Kidney (tissue), 14 donors: ENCODE measurements around the gene FOXN3. TPM values are rescaled to one million over a fixed set of nuclear protein-coding genes. Genes with fewer than 3 reads are reported as not detected.

Experiments
- DNase-seq, 5 donors: peaks; one replicate each; pipeline ENCODE4 v3.0.0-alpha.2; 2013 to 2020
- FAIRE-seq: peaks from 2 replicates; lab custom pipeline; 2012; peaks lifted over from hg19 to GRCh38; lab: Jason Lieb, UNC
- H3K27ac ChIP-seq, 2 donors: one replicate each; pipeline ENCODE4 v1.7.0; 2013; ENCODE audit warnings: low read depth in 2 of 2, low read length in 2 of 2, inconsistent platforms in 1 of 2
- H3K27me3 ChIP-seq: one replicate; pipeline ENCODE4 v1.7.1; 2013; ENCODE audit warnings: low read length, inconsistent platforms; ENCODE audit not compliant: control insufficient read depth, insufficient read depth
- H3K36me3 ChIP-seq, 3 donors: one replicate each; pipeline versions ENCODE4 v1.7.0 to v1.7.1; 2013; ENCODE audit warnings: low read length in 3 of 3, control low read depth in 1 of 3, inconsistent platforms in 1 of 3; ENCODE audit not compliant: insufficient read depth in 3 of 3, control insufficient read depth in 2 of 3
- H3K4me1 ChIP-seq, 3 donors: one replicate each; pipeline versions ENCODE4 v1.7.0 to v1.7.1; 2013; ENCODE audit warnings: low read length in 3 of 3, inconsistent platforms in 1 of 3, low read depth in 1 of 3; ENCODE audit not compliant: control insufficient read depth in 2 of 3, insufficient read depth in 2 of 3
- H3K4me3 ChIP-seq, 3 donors: one replicate each; pipeline versions ENCODE4 v1.7.0 to v1.8.1; 2013; ENCODE audit warnings: low read length in 3 of 3, control low read depth in 1 of 3, inconsistent platforms in 1 of 3
- H3K9ac ChIP-seq, 3 donors: one replicate each; pipeline versions ENCODE4 v1.7.0 to v1.7.1; 2013; ENCODE audit warnings: low read length in 3 of 3, control low read depth in 1 of 3, inconsistent platforms in 1 of 3
- H3K9me3 ChIP-seq, 3 donors: one replicate each; pipeline versions ENCODE4 v1.7.0 to v1.7.1; 2013; ENCODE audit warnings: low read length in 3 of 3, control low read depth in 1 of 3, inconsistent platforms in 1 of 3; ENCODE audit not compliant: control insufficient read depth in 2 of 3, insufficient read depth in 1 of 3
- CTCF ChIP-seq: IDR thresholded peaks from 3 replicates; pipeline ENCODE4 v1.5.1; 2012; ENCODE audit warnings: mild to moderate bottlenecking, moderate library complexity, borderline replicate concordance; ENCODE audit not compliant: insufficient read depth; ENCODE audit errors: extremely low read depth
- intact Hi-C: fragments of 100-400 bp; cut with DNase I; formaldehyde crosslinking; loops from one replicate; pipeline ENCODE4 v1.11.1; 2022
- polyA plus RNA-seq: library from polyadenylated mRNA; stranded (reverse); fragments of 350-450 nt; fragmentation: Illumina TruSeq; extraction: RNeasy Lipid Tissue Mini Kit (QIAGEN cat#74804); gene quantifications from one replicate; pipeline ENCODE4 v1.2.3, GENCODE V29; 2014; ENCODE audit warnings: low read depth, low replicate concordance; ENCODE audit not compliant: insufficient read depth
- total RNA-seq: library from RNA; stranded (reverse); fragmentation: NEBNext Ultra II Directional; extraction: Animal tissue kit (Norgen Biotek cat#: 25700); gene quantifications from one replicate; pipeline ENCODE4 v1.2.1, GENCODE V29; 2021
- donor health status: control.
- donor health status: control.
- donor health status: control.
- donor health status: control.
- donor health status: control.
- donor health status: DM: yes; HTN: yes; CAD: no.
- donor health status: Normal renal cell carcinoma (clear cell type).

The FOXN3 gene
- total and polyA plus RNA-seq, 2 donors from 2014 or later: 6.4 to 50.1 TPM

GRCh38 chr14:89422181-89422951 lies 5.3 kb upstream of the FOXN3 start:
- Histone ChIP-seq H3K27ac (no peak overlapping the region), H3K4me3 (no peak overlapping the region), H3K27me3 (no peaks in the 10 kb centered on the region), H3K9me3 (no peaks in the 10 kb centered on the region), H3K4me1 (peaks cover 0 to 7% (median 3%) of the 10 kb centered on the region in 3 donors), H3K36me3 (no peaks in the 10 kb centered on the region), H3K9ac (no peak overlapping the region)
- no peak for TF ChIP-seq CTCF
- FAIRE-seq (no peak), DNase-seq (peak in 1 of 5 donors; percentile 43)
- intact Hi-C loops: no loop called here

- no peaks in the 10 kb centered on the region for H3K36me3 ChIP-seq
- DNase-seq (no peak), FAIRE-seq (no peak)
- no peaks in the 10 kb centered on the region for H3K9me3 ChIP-seq
- no peak overlapping the region for H3K4me3 ChIP-seq
- H3K4me1 ChIP-seq: peaks cover 0 to 7% (median 3%) of the 10 kb centered on the region in 3 donors
- no peak overlapping the region for H3K27ac ChIP-seq
- TF ChIP-seq CTCF: no peak
- intact Hi-C loops: no loop called here
- H3K27me3 ChIP-seq: no peaks in the 10 kb centered on the region
- H3K9ac ChIP-seq: no peak overlapping the region
These were observed 3.5 kb upstream of the FOXN3 start for GRCh38 chr14:89420502-89420901.

- Histone ChIP-seq H3K27ac (no peak overlapping the region), H3K9ac (no peak overlapping the region), H3K4me3 (no peak overlapping the region), H3K9me3 (no peaks in the 10 kb centered on the region), H3K27me3 (no peaks in the 10 kb centered on the region), H3K4me1 (peaks cover 0 to 10% (median 6%) of the 10 kb centered on the region in 3 donors), H3K36me3 (no peaks in the 10 kb centered on the region)
- DNase-seq (no peak), FAIRE-seq (no peak)
- TF ChIP-seq CTCF: no peak
- intact Hi-C loops: no loop called here
These were observed 3.0 kb upstream of the FOXN3 start for GRCh38 chr14:89419973-89420482.
